Smooth muscle cell (in vitro differentiated cells): ENCODE measurements around the gene PDCD5. TPM values are rescaled to one million over a fixed set of nuclear protein-coding genes. Genes with fewer than 3 reads are reported as not detected.

Experiments
- DNase-seq: peaks from one replicate; lab custom pipeline; 2025; ENCODE audit not compliant: unreplicated experiment; lab: John Stamatoyannopoulos, UW
- H2AFZ ChIP-seq: fragments of 200-600 bp; sonication (generic); 2 replicates; pipeline ENCODE4 v1.6.0; 2016; ENCODE audit warnings: antibody characterized with exemption, low read depth, mild to moderate bottlenecking
- H3F3A ChIP-seq: fragments of 200-600 bp; sonication (generic); 2 replicates; pipeline ENCODE4 v1.6.0; 2017; ENCODE audit warnings: antibody characterized with exemption, low read depth
- H3K27ac ChIP-seq: fragments of 200-600 bp; sonication (generic); 2 replicates; pipeline ENCODE4 v1.5.1; 2016; ENCODE audit warnings: low read depth, mild to moderate bottlenecking
- H3K27me3 ChIP-seq: fragments of 200-600 bp; sonication (generic); 2 replicates; pipeline ENCODE4 v1.6.1; 2016; ENCODE audit warnings: low read depth, mild to moderate bottlenecking
- H3K36me3 ChIP-seq: fragments of 200-600 bp; sonication (generic); 2 replicates; pipeline ENCODE4 v1.5.1; 2016; ENCODE audit warnings: low read depth
- H3K4me1 ChIP-seq: fragments of 200-600 bp; sonication (generic); 2 replicates; pipeline ENCODE4 v1.5.1; 2016; ENCODE audit warnings: low read depth
- H3K4me2 ChIP-seq: fragments of 200-600 bp; sonication (generic); 2 replicates; pipeline ENCODE4 v1.6.0; 2016; ENCODE audit warnings: mild to moderate bottlenecking
- H3K4me3 ChIP-seq: fragments of 200-600 bp; sonication (generic); 2 replicates; pipeline ENCODE4 v1.5.1; 2016; ENCODE audit warnings: mild to moderate bottlenecking
- H3K79me2 ChIP-seq: fragments of 200-600 bp; sonication (generic); 2 replicates; pipeline ENCODE4 v1.6.0; 2016; ENCODE audit warnings: low read depth, mild to moderate bottlenecking
- H3K9ac ChIP-seq: fragments of 200-600 bp; sonication (generic); 2 replicates; pipeline ENCODE4 v1.6.0; 2016; ENCODE audit warnings: low read depth
- H3K9me3 ChIP-seq: fragments of 200-600 bp; sonication (generic); replicated peaks from 2 replicates; pipeline ENCODE4 v1.5.1; 2016; ENCODE audit warnings: low read depth
- H4K20me1 ChIP-seq: fragments of 200-600 bp; sonication (generic); 2 replicates; pipeline ENCODE4 v1.6.0; 2016; ENCODE audit warnings: low read depth
- CTCF ChIP-seq: fragments of 200-600 bp; sonication (generic); IDR thresholded peaks from 2 replicates; pipeline ENCODE4 v1.5.1; 2017; ENCODE audit warnings: borderline replicate concordance, mild to moderate bottlenecking, antibody characterized with exemption; ENCODE audit not compliant: insufficient read depth, poor library complexity, severe bottlenecking
- WGBS: methylation state at CpG from one replicate; pipeline ENCODE4 v1.1.7; 2016; ENCODE audit warnings: low lambda C conversion rate; 5-methylcytosine and 5-hydroxymethylcytosine counted together
- polyA plus RNA-seq: library from polyadenylated mRNA; unstranded; fragments of >200 nt; fragmentation: Nextera tagmentation; extraction: Ambion mirVana; gene quantifications from 2 replicates; pipeline ENCODE4 v1.2.1, GENCODE V29; 2016
- total RNA-seq: library from RNA; depleted of rRNA; stranded (reverse); fragments of >200 nt; gene quantifications from 2 replicates; pipeline ENCODE4 v1.2.3, GENCODE V29; 2014

Gene PDCD5
- total and polyA plus RNA-seq, 2 experiments from 2014 or later = 131 to 220 TPM

GRCh38 chr19:32607479-32607878 is 26.5 kb downstream of the PDCD5 start:
- H3K9ac ChIP-seq = no peak overlapping the region
- H3K4me3 ChIP-seq = no peak overlapping the region
- no peak overlapping the region for H2AFZ ChIP-seq
- WGBS = 98% methylated on average over 20 of the region's 20 CpGs
- no peaks in the 10 kb centered on the region for H3K79me2 ChIP-seq
- H4K20me1 ChIP-seq = no peaks in the 10 kb centered on the region
- H3F3A ChIP-seq = no peaks in the 10 kb centered on the region
- no peaks in the 10 kb centered on the region for H3K9me3 ChIP-seq
- no peak overlapping the region for H3K27ac ChIP-seq
- no peaks in the 10 kb centered on the region for H3K27me3 ChIP-seq
- DNase-seq = no peak
- no peaks in the 10 kb centered on the region for H3K36me3 ChIP-seq
- H3K4me2 ChIP-seq = no peak overlapping the region
- no peaks in the 10 kb centered on the region for H3K4me1 ChIP-seq
- no peak for TF ChIP-seq CTCF

- no peaks in the 10 kb centered on the region for H3K79me2 ChIP-seq
- DNase-seq = no peak
- no peak overlapping the region for H3K27ac ChIP-seq
- H3K4me1 ChIP-seq = no peaks in the 10 kb centered on the region
- WGBS = 94% methylated on average over 5 of the region's 5 CpGs
- H3K36me3 ChIP-seq = no peaks in the 10 kb centered on the region
- H3K9ac ChIP-seq = no peak overlapping the region
- no peak overlapping the region for H2AFZ ChIP-seq
- H4K20me1 ChIP-seq = no peaks in the 10 kb centered on the region
- H3K27me3 ChIP-seq = no peaks in the 10 kb centered on the region
- no peak overlapping the region for H3K4me2 ChIP-seq
- TF ChIP-seq CTCF = no peak
- no peaks in the 10 kb centered on the region for H3K9me3 ChIP-seq
- no peak overlapping the region for H3K4me3 ChIP-seq
- H3F3A ChIP-seq = no peaks in the 10 kb centered on the region
Observed at GRCh38 chr19:32611161-32611560, 30.2 kb downstream of the PDCD5 start.

GRCh38 chr19:32613008-32613407 is 32.0 kb downstream of the PDCD5 start:
- no peak overlapping the region for H3K4me2 ChIP-seq
- no peaks in the 10 kb centered on the region for H3K79me2 ChIP-seq
- 72% methylated on average over 4 of the region's 4 CpGs for WGBS
- H3K9me3 ChIP-seq = no peaks in the 10 kb centered on the region
- no peaks in the 10 kb centered on the region for H3K36me3 ChIP-seq
- H3K9ac ChIP-seq = no peak overlapping the region
- no peak for TF ChIP-seq CTCF
- H4K20me1 ChIP-seq = no peaks in the 10 kb centered on the region
- DNase-seq = no peak
- no peak overlapping the region for H3K4me3 ChIP-seq
- no peak overlapping the region for H3K27ac ChIP-seq
- H2AFZ ChIP-seq = no peak overlapping the region
- H3K4me1 ChIP-seq = no peaks in the 10 kb centered on the region
- H3K27me3 ChIP-seq = no peaks in the 10 kb centered on the region
- H3F3A ChIP-seq = no peaks in the 10 kb centered on the region

GRCh38 chr19:32614916-32615315 is 33.9 kb downstream of the PDCD5 start:
- no peaks in the 10 kb centered on the region for H3K36me3 ChIP-seq
- DNase-seq = no peak
- H3F3A ChIP-seq = no peaks in the 10 kb centered on the region
- no peak overlapping the region for H3K4me2 ChIP-seq
- no peaks in the 10 kb centered on the region for H3K9me3 ChIP-seq
- no peaks in the 10 kb centered on the region for H3K27me3 ChIP-seq
- H4K20me1 ChIP-seq = no peaks in the 10 kb centered on the region
- no peak overlapping the region for H2AFZ ChIP-seq
- no peak overlapping the region for H3K27ac ChIP-seq
- no peak for TF ChIP-seq CTCF
- H3K79me2 ChIP-seq = no peaks in the 10 kb centered on the region
- 96% methylated on average over 7 of the region's 7 CpGs for WGBS
- no peak overlapping the region for H3K9ac ChIP-seq
- no peak overlapping the region for H3K4me3 ChIP-seq
- no peaks in the 10 kb centered on the region for H3K4me1 ChIP-seq
